C4-2B (cell line): ENCODE measurements around the gene ZBTB5.
"Not testable (repeated sequence)": the region's sequence is repeated elsewhere in the genome, so short reads cannot be mapped to it uniquely, and the experiment has no call there.

Experiments
- H3K27ac ChIP-seq: fragments of 450-650 bp; 2 replicates; pipeline ENCODE4 v1.5.1; 2017
- CTCF ChIP-seq: fragments of 450-650 bp; conservative IDR thresholded peaks from 2 replicates; pipeline ENCODE4 v1.5.1; 2017; ENCODE audit warnings: mild to moderate bottlenecking
- ZFX ChIP-seq: fragments of 450-650 bp; IDR thresholded peaks from 2 replicates; pipeline ENCODE4 v1.6.1; 2017

ZBTB5 gene

GRCh38 chr9:37465249-37466036 is at the start of gene ZBTB5:
Gene ZBTB5 (minus strand): TSS chr9:37465450. CDS start chr9:37442551, 22,899 bp downstream.
- TF ChIP-seq CTCF, result no peak
- TF ChIP-seq ZFX, result no peak
- H3K27ac ChIP-seq, result peak within 1 kb of the TSS; percentile 89

GRCh38 chr9:37514999-37515398 is 49.7 kb upstream of the ZBTB5 start:
- H3K27ac ChIP-seq, result peak overlapping the region; percentile 81
- TF ChIP-seq CTCF, result no peak
- TF ChIP-seq ZFX, result no peak

GRCh38 chr9:37514415-37514814 is 49.2 kb upstream of the ZBTB5 start:
- peak overlapping the region; percentile 81 for H3K27ac ChIP-seq

- H3K27ac ChIP-seq, result no peak overlapping the region
- TF ChIP-seq CTCF, result no peak
- TF ChIP-seq ZFX, result no peak
These were observed 47.2 kb upstream of the ZBTB5 start for GRCh38 chr9:37512437-37512836.

GRCh38 chr9:37511016-37512010 is 46.1 kb upstream of the ZBTB5 start:
- TF ChIP-seq ZFX (no peak), CTCF (no peak)
- H3K27ac ChIP-seq, result no peak overlapping the region

- H3K27ac ChIP-seq, result not testable (repeated sequence)
These were observed 44.8 kb upstream of the ZBTB5 start for GRCh38 chr9:37510053-37510452.

GRCh38 chr9:37509536-37509935 is 44.3 kb upstream of the ZBTB5 start:
- H3K27ac ChIP-seq, result no peak overlapping the region
- TF ChIP-seq ZFX (no peak), CTCF (no peak)

GRCh38 chr9:37508834-37509206 is 43.6 kb upstream of the ZBTB5 start:
- no peak overlapping the region for H3K27ac ChIP-seq
- no peak for TF ChIP-seq ZFX
- TF ChIP-seq CTCF, result no peak
